Measurements from ENCODE around the gene RC3H1. TPM values are rescaled to one million over a fixed set of nuclear protein-coding genes. Genes with fewer than 3 reads are reported as not detected.

The RC3H1 gene
- total RNA-seq, 1 donor from 2014 or later = 48.0 TPM

DNA sequence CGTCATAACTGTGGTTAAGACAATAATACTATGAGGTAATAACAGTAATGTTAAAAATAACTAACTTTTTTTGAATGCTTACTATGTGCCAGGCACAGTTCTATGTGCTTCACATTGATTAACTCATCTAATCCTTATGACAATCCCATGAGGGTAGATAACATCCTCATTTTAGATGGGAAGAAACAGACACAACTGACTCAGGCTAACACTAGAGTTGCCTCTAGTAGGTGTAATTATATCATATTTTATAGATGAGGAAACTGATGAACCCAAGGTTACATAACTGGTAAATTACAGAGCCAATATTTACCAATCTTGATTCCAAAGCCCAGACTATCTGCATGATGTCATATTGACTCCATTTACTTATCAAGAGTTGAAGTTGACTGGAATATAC, 128.5 kb downstream of the RC3H1 start:
- H3K36me3 Mint-ChIP-seq (ENCODE audit: unreplicated experiment) = no peaks in the 10 kb centered on the region
- TF ChIP-seq, protein P1, sequence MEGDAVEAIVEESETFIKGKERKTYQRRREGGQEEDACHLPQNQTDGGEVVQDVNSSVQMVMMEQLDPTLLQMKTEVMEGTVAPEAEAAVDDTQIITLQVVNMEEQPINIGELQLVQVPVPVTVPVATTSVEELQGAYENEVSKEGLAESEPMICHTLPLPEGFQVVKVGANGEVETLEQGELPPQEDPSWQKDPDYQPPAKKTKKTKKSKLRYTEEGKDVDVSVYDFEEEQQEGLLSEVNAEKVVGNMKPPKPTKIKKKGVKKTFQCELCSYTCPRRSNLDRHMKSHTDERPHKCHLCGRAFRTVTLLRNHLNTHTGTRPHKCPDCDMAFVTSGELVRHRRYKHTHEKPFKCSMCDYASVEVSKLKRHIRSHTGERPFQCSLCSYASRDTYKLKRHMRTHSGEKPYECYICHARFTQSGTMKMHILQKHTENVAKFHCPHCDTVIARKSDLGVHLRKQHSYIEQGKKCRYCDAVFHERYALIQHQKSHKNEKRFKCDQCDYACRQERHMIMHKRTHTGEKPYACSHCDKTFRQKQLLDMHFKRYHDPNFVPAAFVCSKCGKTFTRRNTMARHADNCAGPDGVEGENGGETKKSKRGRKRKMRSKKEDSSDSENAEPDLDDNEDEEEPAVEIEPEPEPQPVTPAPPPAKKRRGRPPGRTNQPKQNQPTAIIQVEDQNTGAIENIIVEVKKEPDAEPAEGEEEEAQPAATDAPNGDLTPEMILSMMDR (IDR thresholded peaks at IDR 0.05; ENCODE audit: partially characterized antibody, unreplicated experiment) = no peak
- no peaks in the 10 kb centered on the region for H3K27me3 Mint-ChIP-seq (ENCODE audit: unreplicated experiment)
- no peak overlapping the region for H3K27ac Mint-ChIP-seq (ENCODE audit: unreplicated experiment)
- DNase-seq = no peak
- no peaks in the 10 kb centered on the region for H3K9me3 Mint-ChIP-seq (ENCODE audit: unreplicated experiment)
- no peaks in the 10 kb centered on the region for H3K4me1 Mint-ChIP-seq (ENCODE audit: low read depth, unreplicated experiment)
- no peak overlapping the region for H3K4me3 Mint-ChIP-seq (ENCODE audit: unreplicated experiment)

DNA sequence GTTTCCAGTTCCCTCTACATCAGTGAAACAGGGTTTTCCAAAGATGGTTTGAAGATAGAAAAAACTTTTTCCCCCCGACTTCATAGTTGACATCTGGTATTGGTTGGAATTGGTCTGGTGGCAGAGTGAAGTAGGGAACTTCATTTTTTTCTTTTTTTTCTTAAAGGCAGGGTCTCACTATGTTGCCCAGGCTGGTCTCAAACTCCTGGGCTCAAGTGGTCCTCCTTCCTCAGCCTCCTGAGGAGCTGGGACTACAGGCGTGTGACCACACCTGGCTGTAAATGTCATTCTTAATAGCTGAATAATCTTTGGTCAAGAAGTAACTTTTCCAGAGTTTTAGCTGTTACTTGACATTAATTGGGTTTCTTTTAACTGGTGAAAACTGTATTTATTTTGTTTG, 132.3 kb downstream of the RC3H1 start:
- H3K36me3 Mint-ChIP-seq (ENCODE audit: unreplicated experiment) = no peaks in the 10 kb centered on the region
- no peaks in the 10 kb centered on the region for H3K4me1 Mint-ChIP-seq (ENCODE audit: low read depth, unreplicated experiment)
- no peaks in the 10 kb centered on the region for H3K9me3 Mint-ChIP-seq (ENCODE audit: unreplicated experiment)
- TF ChIP-seq, protein P1 (IDR thresholded peaks at IDR 0.05; ENCODE audit: partially characterized antibody, unreplicated experiment) = no peak
- no peak for DNase-seq
- no peak overlapping the region for H3K27ac Mint-ChIP-seq (ENCODE audit: unreplicated experiment)
- H3K4me3 Mint-ChIP-seq (ENCODE audit: unreplicated experiment) = no peak overlapping the region
- no peaks in the 10 kb centered on the region for H3K27me3 Mint-ChIP-seq (ENCODE audit: unreplicated experiment)

GRCh38 chr1:173888749-173889148, 133.4 kb downstream of the RC3H1 start:
- no peak overlapping the region for H3K4me3 Mint-ChIP-seq (ENCODE audit: unreplicated experiment)
- no peak overlapping the region for H3K27ac Mint-ChIP-seq (ENCODE audit: unreplicated experiment)
- TF ChIP-seq, protein P1 (IDR thresholded peaks at IDR 0.05; ENCODE audit: partially characterized antibody, unreplicated experiment) = no peak
- H3K9me3 Mint-ChIP-seq (ENCODE audit: unreplicated experiment) = no peaks in the 10 kb centered on the region
- no peak for DNase-seq
- H3K27me3 Mint-ChIP-seq (ENCODE audit: unreplicated experiment) = no peaks in the 10 kb centered on the region
- H3K4me1 Mint-ChIP-seq (ENCODE audit: low read depth, unreplicated experiment) = no peaks in the 10 kb centered on the region
- no peaks in the 10 kb centered on the region for H3K36me3 Mint-ChIP-seq (ENCODE audit: unreplicated experiment)

GRCh38 chr1:173887627-173888026, 134.5 kb downstream of the RC3H1 start:
- Mint-ChIP-seq H3K4me1 (ENCODE audit: low read depth, unreplicated experiment) (no peaks in the 10 kb centered on the region), H3K27ac (ENCODE audit: unreplicated experiment) (no peak overlapping the region), H3K4me3 (ENCODE audit: unreplicated experiment) (no peak overlapping the region), H3K27me3 (ENCODE audit: unreplicated experiment) (no peaks in the 10 kb centered on the region), H3K36me3 (ENCODE audit: unreplicated experiment) (no peaks in the 10 kb centered on the region), H3K9me3 (ENCODE audit: unreplicated experiment) (no peaks in the 10 kb centered on the region)
- DNase-seq = no peak
- TF ChIP-seq, protein P1 (IDR thresholded peaks at IDR 0.05; ENCODE audit: partially characterized antibody, unreplicated experiment) = no peak

- no peaks in the 10 kb centered on the region for H3K36me3 Mint-ChIP-seq (ENCODE audit: unreplicated experiment)
- no peaks in the 10 kb centered on the region for H3K27me3 Mint-ChIP-seq (ENCODE audit: unreplicated experiment)
- TF ChIP-seq, protein P1 (IDR thresholded peaks at IDR 0.05; ENCODE audit: partially characterized antibody, unreplicated experiment) = no peak
- no peak overlapping the region for H3K4me3 Mint-ChIP-seq (ENCODE audit: unreplicated experiment)
- no peak for DNase-seq
- no peaks in the 10 kb centered on the region for H3K4me1 Mint-ChIP-seq (ENCODE audit: low read depth, unreplicated experiment)
- H3K27ac Mint-ChIP-seq (ENCODE audit: unreplicated experiment) = no peak overlapping the region
- no peaks in the 10 kb centered on the region for H3K9me3 Mint-ChIP-seq (ENCODE audit: unreplicated experiment)
Measured at GRCh38 chr1:173886746-173887611, 135.2 kb downstream of the RC3H1 start.
